DOHH2 (cell line): ENCODE data around the gene SSU72.

Experiments
- H3F3A ChIP-seq: fragments of 200-600 bp; sonication (generic), shearing (Covaris generic); 2 replicates; pipeline ENCODE4 v1.6.0; 2016; ENCODE audit warnings: antibody characterized with exemption, mild to moderate bottlenecking; ENCODE audit not compliant: control insufficient read depth, insufficient read depth
- H3K27ac ChIP-seq: fragments of 200-600 bp; sonication (generic); 2 replicates; pipeline ENCODE4 v1.5.1; 2014; ENCODE audit warnings: low read depth, mild to moderate bottlenecking, low read length, moderate library complexity
- H3K27me3 ChIP-seq: fragments of 200-600 bp; sonication (generic); 2 replicates; pipeline ENCODE4 v1.6.1; 2014; ENCODE audit warnings: mild to moderate bottlenecking, low read length, mixed read lengths; ENCODE audit not compliant: control insufficient read depth
- H3K36me3 ChIP-seq: fragments of 200-600 bp; sonication (generic); 2 replicates; pipeline ENCODE4 v1.6.1; 2014; ENCODE audit warnings: mild to moderate bottlenecking, low read length, moderate library complexity, mixed read lengths; ENCODE audit not compliant: control insufficient read depth
- H3K4me1 ChIP-seq: fragments of 200-600 bp; sonication (generic); 2 replicates; pipeline ENCODE4 v1.6.1; 2014; ENCODE audit warnings: mild to moderate bottlenecking, low read length, mixed read lengths; ENCODE audit not compliant: control insufficient read depth
- H3K4me2 ChIP-seq: fragments of 200-600 bp; sonication (generic); 2 replicates; pipeline ENCODE4 v1.6.0; 2014; ENCODE audit warnings: mild to moderate bottlenecking, low read length, moderate library complexity
- H3K4me3 ChIP-seq: fragments of 200-600 bp; sonication (generic); 2 replicates; pipeline ENCODE4 v1.5.1; 2014; ENCODE audit warnings: mild to moderate bottlenecking, low read length, mixed read lengths
- H3K79me2 ChIP-seq: fragments of 200-600 bp; sonication (generic); 2 replicates; pipeline ENCODE4 v1.6.1; 2014; ENCODE audit warnings: mild to moderate bottlenecking, low read length, mixed read lengths; ENCODE audit not compliant: control insufficient read depth
- H3K9me2 ChIP-seq: fragments of 200-600 bp; sonication (generic); replicated peaks from 2 replicates; pipeline ENCODE4 v1.6.1; 2014; ENCODE audit warnings: mild to moderate bottlenecking, low read length, mixed read lengths; ENCODE audit not compliant: control insufficient read depth
- H3K9me3 ChIP-seq: fragments of 200-600 bp; sonication (generic); 2 replicates; pipeline ENCODE4 v1.6.1; 2014; ENCODE audit warnings: antibody characterized with exemption, low read length, mixed read lengths; ENCODE audit not compliant: control insufficient read depth, insufficient read depth
- H4K20me1 ChIP-seq: fragments of 200-600 bp; sonication (generic); 2 replicates; pipeline ENCODE4 v1.6.0; 2014; ENCODE audit warnings: low read depth, mild to moderate bottlenecking, antibody characterized with exemption, low read length, moderate library complexity; ENCODE audit not compliant: control insufficient read depth, insufficient read depth
- CTCF ChIP-seq: fragments of 200-600 bp; sonication (generic); IDR thresholded peaks from one replicate; pipeline ENCODE4 v1.5.1; 2014; ENCODE audit warnings: antibody characterized with exemption, mild to moderate bottlenecking, low read depth, low read length; ENCODE audit not compliant: poor library complexity, severe bottlenecking
- EZH2phosphoT487 ChIP-seq: fragments of 200-600 bp; sonication (generic); IDR thresholded peaks from 2 replicates; pipeline ENCODE4 v1.6.1; 2017; ENCODE audit warnings: borderline replicate concordance, mild to moderate bottlenecking, antibody characterized with exemption, low read length, moderate library complexity, mixed read lengths

Gene SSU72

GRCh38 chr1:1531947-1532346, 42.7 kb downstream of the SSU72 start:
- TF ChIP-seq CTCF (no peak), EZH2phosphoT487 (no peak)
- Histone ChIP-seq H3K36me3 (peaks cover 43% of the 10 kb centered on the region), H3K27ac (no peak overlapping the region), H3K4me2 (no peak overlapping the region), H3K9me2 (no peaks in the 10 kb centered on the region), H3K79me2 (no peaks in the 10 kb centered on the region), H3K4me3 (no peak overlapping the region), H3K4me1 (no peaks in the 10 kb centered on the region), H3F3A (0 out of 2 replicates have a peak, but pooled peaks cover 4% of the 10 kb centered on the region), H3K27me3 (no peaks in the 10 kb centered on the region), H3K9me3 (peaks cover 8% of the 10 kb centered on the region; the same call in 1 of the 2 replicates), H4K20me1 (no peaks in the 10 kb centered on the region)

GRCh38 chr1:1529936-1530335, 44.7 kb downstream of the SSU72 start:
- H3K36me3 ChIP-seq, result peaks cover 49% of the 10 kb centered on the region
- peaks cover 8% of the 10 kb centered on the region; the same call in 1 of the 2 replicates for H3K9me3 ChIP-seq
- TF ChIP-seq CTCF (no peak), EZH2phosphoT487 (no peak)
- H3K27ac ChIP-seq, result no peak overlapping the region
- H3F3A ChIP-seq, result 0 out of 2 replicates have a peak, but pooled peaks cover 4% of the 10 kb centered on the region
- no peaks in the 10 kb centered on the region for H3K4me1 ChIP-seq
- no peak overlapping the region for H3K4me2 ChIP-seq
- H4K20me1 ChIP-seq, result no peaks in the 10 kb centered on the region
- H3K27me3 ChIP-seq, result no peaks in the 10 kb centered on the region
- no peaks in the 10 kb centered on the region for H3K9me2 ChIP-seq
- no peaks in the 10 kb centered on the region for H3K79me2 ChIP-seq
- H3K4me3 ChIP-seq, result no peak overlapping the region

GRCh38 chr1:1529321-1529720, 45.3 kb downstream of the SSU72 start:
- Histone ChIP-seq H4K20me1 (no peaks in the 10 kb centered on the region), H3F3A (0 out of 2 replicates have a peak, but pooled peaks cover 4% of the 10 kb centered on the region), H3K4me1 (no peaks in the 10 kb centered on the region), H3K36me3 (peaks cover 51% of the 10 kb centered on the region), H3K4me2 (no peak overlapping the region), H3K9me3 (peaks cover 8% of the 10 kb centered on the region; the same call in 1 of the 2 replicates), H3K79me2 (no peaks in the 10 kb centered on the region), H3K27me3 (no peaks in the 10 kb centered on the region), H3K9me2 (no peaks in the 10 kb centered on the region), H3K4me3 (no peak overlapping the region), H3K27ac (no peak overlapping the region)
- TF ChIP-seq EZH2phosphoT487, result no peak
- TF ChIP-seq CTCF, result no peak
